HCT116 (cell line): ENCODE results near the gene GPC5. TPM values are rescaled to one million over a fixed set of nuclear protein-coding genes. Genes with fewer than 3 reads are reported as not detected.

Source experiments
- ATAC-seq: fragments of 200-7000 bp; cut with Tn5 transposase; 2 replicates; pipeline ENCODE4 v1.9.1; 2020; ENCODE audit warnings: mild to moderate bottlenecking, moderate library complexity
- BruUV-seq: library from RNA; stranded (reverse); fragments of 400-500 nt; replicated peaks from 2 replicates; lab custom pipeline; 2021; lab: Mats Ljungman, UMichigan
- CTCF ChIA-PET: fragments of 300-600 bp; sonication (Branson Sonifier 250); formaldehyde crosslinking; loops from one replicate; lab custom pipeline; 2021; ENCODE audit warnings: antibody characterized with exemption; lab: Charles Lee
- POLR2A ChIA-PET: fragments of 300-600, 350-600 bp; sonication (Branson Sonifier 250); formaldehyde crosslinking; loops from one replicate; lab custom pipeline; 2021; ENCODE audit warnings: antibody characterized with exemption; lab: Charles Lee
- RAD21 ChIA-PET, 2 experiments: fragments of 300-600 bp; sonication (Branson Sonifier 250); formaldehyde crosslinking; loops; one replicate each; lab custom pipeline; 2023; ENCODE audit warnings: low total read pairs in 2 of 2; ENCODE audit not compliant: uncharacterized antibody in 2 of 2, unreplicated experiment in 2 of 2, low non-redundant PET in 1 of 2; lab: Charles Lee
- DNase-seq: peaks from one replicate; pipeline ENCODE4 v3.0.0-alpha.2; 2010; ENCODE audit warnings: low read depth, low spot score
- H2AFZ ChIP-seq: fragments of 200-600 bp; shearing (Covaris generic), sonication (generic); 2 replicates; pipeline ENCODE4 v1.6.1; 2017; ENCODE audit warnings: low read depth, mixed run types, mixed read lengths, antibody characterized with exemption, low read length; ENCODE audit not compliant: poor library complexity, severe bottlenecking
- H3K27ac ChIP-seq: 2 replicates; pipeline ENCODE4 v1.5.1; 2012; ENCODE audit warnings: low read depth, low read length
- H3K27me3 ChIP-seq: fragments of 200-600 bp; sonication (generic); 2 replicates; pipeline ENCODE4 v1.6.1; 2016; ENCODE audit warnings: mixed run types, low read length, mixed read lengths; ENCODE audit not compliant: insufficient read depth
- H3K36me3 ChIP-seq, 2 experiments: fragments of 200-500 bp in 1 of 2; fragments of 200-600 bp in 1 of 2; sonication (Bioruptor generic) in 1 of 2; sonication (generic) in 1 of 2; 2 replicates each; pipeline versions ENCODE4 v1.5.1 to v1.6.1; 2014 to 2016; ENCODE audit warnings: low read length in 2 of 2, inconsistent platforms in 1 of 2, mixed read lengths in 1 of 2, mixed run types in 1 of 2; ENCODE audit not compliant: insufficient read depth in 2 of 2, control insufficient read depth in 1 of 2
- H3K4me1 ChIP-seq, 2 experiments: fragments of 200-600 bp in 1 of 2; sonication (generic) in 1 of 2; 2 replicates each; pipeline versions ENCODE4 v1.5.1 to v1.6.1; 2012 to 2017; ENCODE audit warnings: low read length in 2 of 2, inconsistent platforms in 1 of 2, mild to moderate bottlenecking in 1 of 2, mixed read lengths in 1 of 2, mixed run types in 1 of 2, moderate library complexity in 1 of 2; ENCODE audit not compliant: insufficient read depth in 2 of 2, control insufficient read depth in 1 of 2
- H3K4me2 ChIP-seq: fragments of 200-600 bp; sonication (generic); 2 replicates; pipeline ENCODE4 v1.6.1; 2017; ENCODE audit warnings: mixed run types, low read length, mixed read lengths
- H3K4me3 ChIP-seq, 2 experiments: fragments of 200-600 bp in 1 of 2; sonication (generic) in 1 of 2; replicated peaks in 1 of 2; 2 replicates each; pipeline ENCODE4 v1.5.1; 2011 to 2016; ENCODE audit warnings: low read length in 2 of 2, control low read depth in 1 of 2, low read depth in 1 of 2, mild to moderate bottlenecking in 1 of 2, mixed read lengths in 1 of 2, mixed run types in 1 of 2
- H3K79me2 ChIP-seq: fragments of 200-600 bp; sonication (generic); 2 replicates; pipeline ENCODE4 v1.6.1; 2017; ENCODE audit warnings: mild to moderate bottlenecking, mixed run types, low read length, moderate library complexity, mixed read lengths; ENCODE audit not compliant: insufficient read depth
- H3K9ac ChIP-seq: fragments of 200-600 bp; sonication (generic); 2 replicates; pipeline ENCODE4 v1.6.1; 2016; ENCODE audit warnings: low read length, mixed read lengths
- H3K9me2 ChIP-seq: fragments of 200-600 bp; sonication (generic), shearing (Covaris generic); 2 replicates; pipeline ENCODE4 v1.6.1; 2017; ENCODE audit warnings: mixed run types, mild to moderate bottlenecking, moderate library complexity; ENCODE audit not compliant: insufficient read depth
- H3K9me3 ChIP-seq, 2 experiments: fragments of 200-500 bp in 1 of 2; fragments of 200-600 bp in 1 of 2; sonication (Bioruptor generic) in 1 of 2; sonication (generic) in 1 of 2; 2 replicates each; pipeline ENCODE4 v1.6.1; 2014 to 2017; ENCODE audit warnings: low read length in 2 of 2, mixed read lengths in 2 of 2, inconsistent platforms in 1 of 2, low read depth in 1 of 2, mild to moderate bottlenecking in 1 of 2, mixed run types in 1 of 2, moderate library complexity in 1 of 2; ENCODE audit not compliant: control insufficient read depth in 1 of 2, insufficient read depth in 1 of 2
- H4K20me1 ChIP-seq: fragments of 200-600 bp; sonication (generic), shearing (Covaris generic); 2 replicates; pipeline ENCODE4 v1.6.1; 2017; ENCODE audit warnings: mixed run types, mild to moderate bottlenecking, moderate library complexity; ENCODE audit not compliant: insufficient read depth
- CBX3 ChIP-seq: IDR thresholded peaks from 2 replicates; pipeline ENCODE4 v1.6.1; 2012; ENCODE audit warnings: low read depth
- EGR1 ChIP-seq: IDR thresholded peaks from 2 replicates; pipeline ENCODE4 v1.6.1; 2012; ENCODE audit warnings: low read depth
- ELF1 ChIP-seq: IDR thresholded peaks from 2 replicates; pipeline ENCODE4 v1.6.1; 2012; ENCODE audit warnings: low read depth, borderline replicate concordance
- EZH2 ChIP-seq: fragments of 200-600 bp; sonication (generic); IDR thresholded peaks from 2 replicates; pipeline ENCODE4 v1.6.1; 2017; ENCODE audit warnings: antibody characterized with exemption, mixed run types
- EZH2phosphoT487 ChIP-seq: fragments of 200-600 bp; IDR thresholded peaks from 2 replicates; pipeline ENCODE4 v1.6.1; 2018; ENCODE audit warnings: antibody characterized with exemption, borderline replicate concordance
- FOSL1 ChIP-seq: IDR thresholded peaks from 2 replicates; pipeline ENCODE4 v1.6.1; 2012; ENCODE audit warnings: low read depth
- JUND ChIP-seq: IDR thresholded peaks from 2 replicates; pipeline ENCODE4 v1.6.1; 2012
- POLR2A ChIP-seq: IDR thresholded peaks from 2 replicates; pipeline ENCODE4 v1.7.0; 2011; ENCODE audit warnings: borderline replicate concordance; ENCODE audit not compliant: insufficient read depth, insufficient read length; ENCODE audit errors: extremely low read depth
- RAD21 ChIP-seq: IDR thresholded peaks from 2 replicates; pipeline ENCODE4 v1.6.1; 2012; ENCODE audit warnings: low read depth, mild to moderate bottlenecking
- SIN3A ChIP-seq: IDR thresholded peaks from 2 replicates; pipeline ENCODE4 v1.6.1; 2012; ENCODE audit warnings: low read depth
- TCF7L2 ChIP-seq: IDR thresholded peaks from 2 replicates; pipeline ENCODE4 v1.7.0; 2011; ENCODE audit warnings: borderline replicate concordance, inconsistent platforms; ENCODE audit not compliant: insufficient read depth, insufficient read length; ENCODE audit errors: extremely low read depth
- YY1 ChIP-seq: IDR thresholded peaks from 2 replicates; pipeline ENCODE4 v1.6.1; 2011; ENCODE audit warnings: low read length, low read depth, moderate library complexity, mild to moderate bottlenecking; ENCODE audit not compliant: insufficient replicate concordance; ENCODE audit errors: extremely low read depth
- ZFX ChIP-seq: fragments of 450-650 bp; IDR thresholded peaks from 2 replicates; pipeline ENCODE4 v1.6.1; 2017
- ZNF274 ChIP-seq: fragments of 200-500 bp; sonication (Bioruptor generic); IDR thresholded peaks from 2 replicates; pipeline ENCODE4 v1.6.1; 2014; ENCODE audit warnings: mild to moderate bottlenecking, low read depth, low read length, inconsistent platforms
- intact Hi-C: fragments of 100-400 bp; cut with micrococcal nuclease; formaldehyde crosslinking; loops from 2 replicates; pipeline ENCODE4 v1.10.0; 2022
- total RNA-seq: library from RNA; stranded (reverse); gene quantifications from one replicate; pipeline ENCODE4 v1.2.1, GENCODE V29; 2021; ENCODE audit not compliant: unreplicated experiment
- TF ChIP-seq, protein P1 (sequence below): IDR thresholded peaks from 2 replicates; pipeline ENCODE4 v1.6.1; 2011; ENCODE audit warnings: mild to moderate bottlenecking, low read length, moderate library complexity; ENCODE audit not compliant: insufficient replicate concordance; ENCODE audit errors: extremely low read depth
- TF ChIP-seq, protein P2 (sequence below): IDR thresholded peaks from 2 replicates; pipeline ENCODE4 v1.6.1; 2012
- TF ChIP-seq, protein P3 (sequence below), 3 experiments: fragments of 200-600 bp in 1 of 3; sonication (generic) in 1 of 3; IDR thresholded peaks in 2 of 3; conservative IDR thresholded peaks in 1 of 3; 2 replicates each; pipeline ENCODE4 v1.5.1; 2012 to 2017; ENCODE audit warnings: low read depth in 2 of 3, low read length in 2 of 3, antibody characterized with exemption in 1 of 3, borderline replicate concordance in 1 of 3, control low read depth in 1 of 3, mild to moderate bottlenecking in 1 of 3, mixed read lengths in 1 of 3, mixed run types in 1 of 3, moderate library complexity in 1 of 3; ENCODE audit not compliant: insufficient read depth in 1 of 3

Gene GPC5
- total RNA-seq, 1 experiment from 2014 or later, result not detected

DNA sequence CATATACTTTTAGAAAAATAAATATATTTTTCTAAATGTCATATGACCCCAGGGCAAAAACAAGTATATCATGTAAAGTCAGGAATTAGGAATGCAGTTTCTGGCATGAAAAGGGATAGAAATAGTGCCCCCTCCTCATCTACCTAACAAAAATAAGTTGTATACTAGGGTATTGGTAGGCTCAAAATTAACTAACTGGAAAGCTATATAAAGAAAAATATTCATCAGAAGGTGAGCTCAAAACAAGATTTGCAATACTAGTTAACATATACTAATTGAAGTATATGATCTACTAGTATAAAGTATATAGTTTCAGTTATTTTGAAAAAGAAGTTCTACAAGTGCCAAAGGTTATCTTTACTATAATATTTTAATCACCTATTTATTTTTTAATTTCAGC lies 200.2 kb downstream of the GPC5 start:
- Histone ChIP-seq H3K9me3 (peaks cover 3 to 8% of the 10 kb centered on the region in 2 experiments; a peak in 2 of 4 replicates), H3K27me3 (no peaks in the 10 kb centered on the region), H3K9me2 (no peaks in the 10 kb centered on the region), H3K4me2 (no peak overlapping the region), H3K9ac (no peak overlapping the region), H3K4me3 (no peak overlapping the region), H3K4me1 (no peaks in the 10 kb centered on the region), H3K27ac (no peak overlapping the region), H4K20me1 (no peaks in the 10 kb centered on the region), H3K36me3 (no peaks in the 10 kb centered on the region), H3K79me2 (no peaks in the 10 kb centered on the region), H2AFZ (no peak overlapping the region)
- POLR2A ChIA-PET, result no interaction called here
- no TSS peak for BruUV-seq
- RAD21 ChIA-PET, result no interaction called here
- intact Hi-C loops, result no loop called here
- TF ChIP-seq CBX3, result no peak
- TF ChIP-seq ZFX, result no peak
- no peak for TF ChIP-seq JUND
- TF ChIP-seq EZH2, result no peak
- TF ChIP-seq EZH2phosphoT487, result no peak
- TF ChIP-seq POLR2A, result no peak
- TF ChIP-seq ELF1, result no peak
- TF ChIP-seq ZNF274, result no peak
- TF ChIP-seq EGR1, result no peak
- no peak for TF ChIP-seq FOSL1
- TF ChIP-seq, protein P1, sequence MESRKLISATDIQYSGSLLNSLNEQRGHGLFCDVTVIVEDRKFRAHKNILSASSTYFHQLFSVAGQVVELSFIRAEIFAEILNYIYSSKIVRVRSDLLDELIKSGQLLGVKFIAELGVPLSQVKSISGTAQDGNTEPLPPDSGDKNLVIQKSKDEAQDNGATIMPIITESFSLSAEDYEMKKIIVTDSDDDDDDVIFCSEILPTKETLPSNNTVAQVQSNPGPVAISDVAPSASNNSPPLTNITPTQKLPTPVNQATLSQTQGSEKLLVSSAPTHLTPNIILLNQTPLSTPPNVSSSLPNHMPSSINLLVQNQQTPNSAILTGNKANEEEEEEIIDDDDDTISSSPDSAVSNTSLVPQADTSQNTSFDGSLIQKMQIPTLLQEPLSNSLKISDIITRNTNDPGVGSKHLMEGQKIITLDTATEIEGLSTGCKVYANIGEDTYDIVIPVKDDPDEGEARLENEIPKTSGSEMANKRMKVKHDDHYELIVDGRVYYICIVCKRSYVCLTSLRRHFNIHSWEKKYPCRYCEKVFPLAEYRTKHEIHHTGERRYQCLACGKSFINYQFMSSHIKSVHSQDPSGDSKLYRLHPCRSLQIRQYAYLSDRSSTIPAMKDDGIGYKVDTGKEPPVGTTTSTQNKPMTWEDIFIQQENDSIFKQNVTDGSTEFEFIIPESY, result no peak
- no peak for TF ChIP-seq YY1
- TF ChIP-seq, protein P2, sequence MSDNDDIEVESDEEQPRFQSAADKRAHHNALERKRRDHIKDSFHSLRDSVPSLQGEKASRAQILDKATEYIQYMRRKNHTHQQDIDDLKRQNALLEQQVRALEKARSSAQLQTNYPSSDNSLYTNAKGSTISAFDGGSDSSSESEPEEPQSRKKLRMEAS, result no peak
- no peak for TF ChIP-seq TCF7L2
- no peak for TF ChIP-seq SIN3A
- TF ChIP-seq, protein P3, sequence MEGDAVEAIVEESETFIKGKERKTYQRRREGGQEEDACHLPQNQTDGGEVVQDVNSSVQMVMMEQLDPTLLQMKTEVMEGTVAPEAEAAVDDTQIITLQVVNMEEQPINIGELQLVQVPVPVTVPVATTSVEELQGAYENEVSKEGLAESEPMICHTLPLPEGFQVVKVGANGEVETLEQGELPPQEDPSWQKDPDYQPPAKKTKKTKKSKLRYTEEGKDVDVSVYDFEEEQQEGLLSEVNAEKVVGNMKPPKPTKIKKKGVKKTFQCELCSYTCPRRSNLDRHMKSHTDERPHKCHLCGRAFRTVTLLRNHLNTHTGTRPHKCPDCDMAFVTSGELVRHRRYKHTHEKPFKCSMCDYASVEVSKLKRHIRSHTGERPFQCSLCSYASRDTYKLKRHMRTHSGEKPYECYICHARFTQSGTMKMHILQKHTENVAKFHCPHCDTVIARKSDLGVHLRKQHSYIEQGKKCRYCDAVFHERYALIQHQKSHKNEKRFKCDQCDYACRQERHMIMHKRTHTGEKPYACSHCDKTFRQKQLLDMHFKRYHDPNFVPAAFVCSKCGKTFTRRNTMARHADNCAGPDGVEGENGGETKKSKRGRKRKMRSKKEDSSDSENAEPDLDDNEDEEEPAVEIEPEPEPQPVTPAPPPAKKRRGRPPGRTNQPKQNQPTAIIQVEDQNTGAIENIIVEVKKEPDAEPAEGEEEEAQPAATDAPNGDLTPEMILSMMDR (IDR thresholded peaks at IDR 0.05 in 2 of 3, conservative IDR thresholded peaks at IDR 0.05 in 1 of 3; ENCODE audit: borderline replicate concordance in 1 of 3, insufficient read depth in 1 of 3, low read depth in 2 of 3, low read length in 2 of 3), result no peak
- no peak for TF ChIP-seq RAD21
- ATAC-seq (no peak), DNase-seq (no peak)
- CTCF ChIA-PET, result no interaction called here
